Ovary (tissue), 9 donors: ENCODE data around the gene NOL11. TPM values are rescaled to one million over a fixed set of nuclear protein-coding genes. Genes with fewer than 3 reads are reported as not detected.

Experiments
- DNase-seq, 5 donors: peaks; one replicate each; pipeline ENCODE4 v3.0.0-alpha.2; 2019 to 2020
- H3K27ac ChIP-seq, 2 donors: fragments of 200-600 bp; one replicate each; pipeline versions ENCODE4 v1.5.1 to v1.8.0; 2019 to 2022
- H3K27me3 ChIP-seq: fragments of 200-600 bp; one replicate; pipeline ENCODE4 v1.8.0; 2022
- H3K36me3 ChIP-seq: fragments of 200-600 bp; sonication (generic); one replicate; pipeline ENCODE4 v1.5.1; 2019
- H3K4me1 ChIP-seq: one replicate; pipeline ENCODE4 v1.8.1; 2013; ENCODE audit warnings: mild to moderate bottlenecking, moderate library complexity; ENCODE audit not compliant: insufficient read depth
- H3K4me3 ChIP-seq: fragments of 200-600 bp; sonication (generic); one replicate; pipeline ENCODE4 v1.5.1; 2017
- H3K9me3 ChIP-seq, 2 donors: fragments of 200-600 bp in 1 of 2; sonication (generic) in 1 of 2; one replicate each; pipeline versions ENCODE4 v1.5.1 to v1.8.1; 2013 to 2019; ENCODE audit warnings: mild to moderate bottlenecking in 1 of 2, moderate library complexity in 1 of 2
- EP300 ChIP-seq: sonication (generic); formaldehyde crosslinking; IDR thresholded peaks from one replicate; pipeline ENCODE4 v1.6.1; 2017; ENCODE audit warnings: antibody characterized with exemption
- POLR2A ChIP-seq: fragments of 450-650 bp; IDR thresholded peaks from one replicate; pipeline ENCODE4 v1.6.1; 2017; ENCODE audit warnings: antibody characterized with exemption, mild to moderate bottlenecking, moderate library complexity
- WGBS, 3 donors: extraction: QIAGEN DNeasy Blood & Tissue Kit in 1 of 3; methylation state at CpG; one replicate each; pipeline versions ENCODE4 v1.1.5 to v1.1.7; 2013 to 2017; 5-methylcytosine and 5-hydroxymethylcytosine counted together
- intact Hi-C, 4 donors: fragments of 100-400 bp; cut with DNase I; formaldehyde crosslinking; loops; one replicate each; pipeline versions ENCODE4 v1.11.0 to v1.15.1; 2022 to 2023
- polyA plus RNA-seq, 2 donors: library from polyadenylated mRNA; stranded (reverse); fragments of 200-250 nt in 1 of 2; fragments of 350-450 nt in 1 of 2; fragmentation: Illumina TruSeq in 1 of 2; extraction: RNeasy Lipid Tissue Mini Kit (QIAGEN cat#74804) in 1 of 2; gene quantifications; one replicate each; pipeline ENCODE4 v1.2.3, GENCODE V29; 2013 to 2014
- total RNA-seq, 7 donors: library from RNA; depleted of rRNA in 2 of 7; stranded (reverse); fragments of >200 nt in 2 of 7; fragmentation: NEBNext Ultra II Directional in 3 of 7; extraction: Animal tissue kit (Norgen Biotek cat#: 25700) in 3 of 7; gene quantifications; one replicate each; pipeline versions ENCODE4 v1.1.0 to v1.2.4, GENCODE V29; 2016 to 2023
- TF ChIP-seq, protein P1 (sequence below), 3 donors: fragments of 450-650 bp in 2 of 3; fragments of 200-600 bp in 1 of 3; IDR thresholded peaks; one replicate each; pipeline versions ENCODE4 v1.5.1 to v1.8.0; 2016 to 2022; ENCODE audit warnings: antibody characterized with exemption in 3 of 3, mild to moderate bottlenecking in 1 of 3
- donor health status: DM: no; HTN: no; CAD: no; lungs with moderate emphysema.
- donor health status: DM: no; HTN: no; CAD: no.
- donor health status: Bipolar disorder and iron deficiency.
- donor health status: DM: yes; HTN: yes; CAD: no.
- donor health status: DM: no; HTN: no; CAD: no.
- donor health status: DM: yes; HTN: yes; CAD: no.

Gene NOL11
- total and polyA plus RNA-seq, 9 donors = 21.0 to 56.3 (median 32.2) TPM

DNA sequence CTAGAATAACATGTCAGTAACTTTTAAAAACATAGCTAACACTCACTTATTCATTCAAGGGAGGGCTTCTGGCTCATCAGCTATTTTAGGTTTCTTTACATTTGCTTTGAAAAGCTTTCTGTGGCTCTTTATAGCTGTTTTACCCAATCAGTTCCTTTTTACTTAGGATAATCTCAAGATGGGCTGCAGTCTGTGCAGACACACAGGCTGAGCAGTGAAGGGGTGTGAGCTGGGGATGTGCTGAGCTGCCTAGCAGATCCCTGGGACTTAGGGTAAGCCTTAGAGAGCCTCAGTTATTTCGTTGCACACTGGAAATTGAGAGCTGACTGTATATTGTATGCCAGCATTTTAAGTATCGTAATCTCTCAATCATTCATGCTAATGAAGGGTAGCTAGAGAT, 30.2 kb upstream of the NOL11 start:
- Histone ChIP-seq H3K27ac (no peak overlapping the region), H3K4me1 (no peaks in the 10 kb centered on the region), H3K36me3 (no peaks in the 10 kb centered on the region), H3K4me3 (no peak overlapping the region), H3K9me3 (no peaks in the 10 kb centered on the region), H3K27me3 (no peaks in the 10 kb centered on the region)
- intact Hi-C loops = no loop called here
- 92 to 97% (median 96%) methylated on average over 2 of the region's 2 CpGs for WGBS, 3 donors
- TF ChIP-seq, protein P1, sequence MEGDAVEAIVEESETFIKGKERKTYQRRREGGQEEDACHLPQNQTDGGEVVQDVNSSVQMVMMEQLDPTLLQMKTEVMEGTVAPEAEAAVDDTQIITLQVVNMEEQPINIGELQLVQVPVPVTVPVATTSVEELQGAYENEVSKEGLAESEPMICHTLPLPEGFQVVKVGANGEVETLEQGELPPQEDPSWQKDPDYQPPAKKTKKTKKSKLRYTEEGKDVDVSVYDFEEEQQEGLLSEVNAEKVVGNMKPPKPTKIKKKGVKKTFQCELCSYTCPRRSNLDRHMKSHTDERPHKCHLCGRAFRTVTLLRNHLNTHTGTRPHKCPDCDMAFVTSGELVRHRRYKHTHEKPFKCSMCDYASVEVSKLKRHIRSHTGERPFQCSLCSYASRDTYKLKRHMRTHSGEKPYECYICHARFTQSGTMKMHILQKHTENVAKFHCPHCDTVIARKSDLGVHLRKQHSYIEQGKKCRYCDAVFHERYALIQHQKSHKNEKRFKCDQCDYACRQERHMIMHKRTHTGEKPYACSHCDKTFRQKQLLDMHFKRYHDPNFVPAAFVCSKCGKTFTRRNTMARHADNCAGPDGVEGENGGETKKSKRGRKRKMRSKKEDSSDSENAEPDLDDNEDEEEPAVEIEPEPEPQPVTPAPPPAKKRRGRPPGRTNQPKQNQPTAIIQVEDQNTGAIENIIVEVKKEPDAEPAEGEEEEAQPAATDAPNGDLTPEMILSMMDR (IDR thresholded peaks at IDR 0.05) = no peak
- TF ChIP-seq EP300 (no peak), POLR2A (no peak)
- no peak for DNase-seq

DNA sequence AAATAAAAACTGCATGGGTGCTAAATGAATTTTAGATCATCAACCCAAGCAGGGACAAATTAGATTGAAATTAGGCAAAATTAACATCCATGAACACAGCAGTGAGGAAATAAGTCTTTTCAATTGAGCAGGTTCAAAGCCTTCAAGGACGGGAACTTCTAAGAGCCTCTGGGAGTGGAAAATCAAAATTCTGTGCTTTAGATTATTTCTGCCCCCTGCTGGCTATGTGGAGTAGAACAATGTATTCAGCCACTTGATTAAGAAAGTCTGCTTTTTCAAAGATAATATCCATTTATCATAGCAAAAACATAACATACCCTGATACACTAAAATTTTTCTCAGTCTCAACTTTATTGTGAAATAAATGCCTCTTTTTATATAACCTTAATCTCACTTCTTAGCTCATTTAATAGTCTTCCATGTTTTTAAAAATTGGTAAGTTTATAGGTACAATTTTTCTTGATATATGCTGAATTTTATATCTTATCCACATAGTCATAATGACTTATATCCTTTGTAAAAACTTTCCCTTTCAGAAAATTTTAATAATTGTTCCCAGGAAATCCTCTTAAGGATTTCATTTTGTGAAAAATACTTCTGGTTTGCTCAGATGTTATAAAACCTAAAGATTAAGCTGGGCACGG, 28.1 kb upstream of the NOL11 start:
- peak in 3 of 5 donors; percentile 18 to 71 (median 45) for DNase-seq
- Histone ChIP-seq H3K27ac (no peak overlapping the region), H3K4me1 (no peaks in the 10 kb centered on the region), H3K27me3 (no peaks in the 10 kb centered on the region), H3K4me3 (no peak overlapping the region), H3K36me3 (no peaks in the 10 kb centered on the region), H3K9me3 (no peaks in the 10 kb centered on the region)
- no peak for TF ChIP-seq POLR2A
- TF ChIP-seq, protein P1 (IDR thresholded peaks at IDR 0.05) = peak; percentile 27 to 89 (median 79)
- 34 to 44% (median 40%) methylated on average over 2 of the region's 2 CpGs for WGBS, 3 donors
- intact Hi-C loops = loop anchor here (2.0 to 5.0 kb wide), 3 partner anchors 311 to 313 kb away; partner anchors contain the start of gene PITPNC1 (in 3 of the 4)

DNA sequence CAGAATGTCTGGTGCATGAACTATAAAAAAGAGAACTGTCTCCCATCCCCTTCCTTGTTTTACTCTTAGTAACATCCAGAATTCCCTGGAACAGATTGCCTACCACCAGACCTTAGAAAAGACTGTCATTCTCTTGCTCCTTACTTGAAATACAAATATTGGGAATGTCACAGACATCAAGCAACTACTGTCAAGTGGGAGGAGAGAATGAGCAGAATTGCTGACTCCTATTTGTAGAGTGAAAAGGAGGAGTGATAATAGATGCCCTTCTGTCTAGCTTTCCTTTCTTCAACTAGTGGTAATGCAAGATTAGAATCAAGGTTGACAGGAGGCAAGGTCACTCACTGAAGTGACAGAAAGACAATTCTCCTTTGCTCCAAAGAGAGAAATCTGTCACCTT, 23.9 kb upstream of the NOL11 start:
- TF ChIP-seq EP300 (no peak), POLR2A (no peak)
- TF ChIP-seq, protein P1 (IDR thresholded peaks at IDR 0.05) = no peak
- Histone ChIP-seq H3K27ac (no peak overlapping the region), H3K36me3 (no peaks in the 10 kb centered on the region), H3K27me3 (no peaks in the 10 kb centered on the region), H3K4me3 (no peak overlapping the region), H3K4me1 (no peaks in the 10 kb centered on the region), H3K9me3 (no peaks in the 10 kb centered on the region)
- DNase-seq = no peak
- intact Hi-C loops = loop anchor here in 1 of 4 donors (5.0 kb wide), 1 partner anchor 317 kb away; the partner anchor contains the start of gene PITPNC1

DNA sequence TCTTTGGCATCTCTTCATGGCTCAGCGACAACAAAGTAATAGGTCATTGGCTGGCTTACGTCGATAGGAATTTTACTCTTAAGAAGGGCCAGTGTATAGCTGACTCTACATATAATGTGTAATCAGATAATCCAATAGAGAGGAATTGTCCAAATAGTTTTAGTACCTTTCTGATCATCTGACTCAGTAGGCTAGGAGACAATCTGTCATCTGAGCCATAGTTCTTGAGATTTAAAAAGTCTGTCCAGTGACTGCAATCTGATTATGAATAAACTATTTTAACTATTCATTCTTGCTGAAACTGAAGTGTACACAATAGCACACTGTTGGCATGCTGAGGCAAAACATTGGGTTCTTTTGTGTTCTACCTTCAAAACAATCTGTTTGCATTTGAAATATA, 21.4 kb upstream of the NOL11 start:
- WGBS, 3 donors = 39 to 52% (median 50%) methylated on average over 3 of the region's 3 CpGs
- no peaks in the 10 kb centered on the region for H3K27me3 ChIP-seq
- DNase-seq = no peak
- H3K4me3 ChIP-seq = no peak overlapping the region
- TF ChIP-seq EP300 = no peak
- no peak for TF ChIP-seq POLR2A
- TF ChIP-seq, protein P1 (IDR thresholded peaks at IDR 0.05) = no peak
- intact Hi-C loops = no loop called here
- H3K4me1 ChIP-seq = no peaks in the 10 kb centered on the region
- H3K36me3 ChIP-seq = no peaks in the 10 kb centered on the region
- H3K9me3 ChIP-seq = no peaks in the 10 kb centered on the region
- no peak overlapping the region for H3K27ac ChIP-seq
